ENCODE measurements around the gene TRA2B. TPM values are rescaled to one million over a fixed set of nuclear protein-coding genes. Genes with fewer than 3 reads are reported as not detected.

TRA2B gene
- total RNA-seq, 4 donors from 2014 or later: 162 to 237 (median 202) TPM

DNA sequence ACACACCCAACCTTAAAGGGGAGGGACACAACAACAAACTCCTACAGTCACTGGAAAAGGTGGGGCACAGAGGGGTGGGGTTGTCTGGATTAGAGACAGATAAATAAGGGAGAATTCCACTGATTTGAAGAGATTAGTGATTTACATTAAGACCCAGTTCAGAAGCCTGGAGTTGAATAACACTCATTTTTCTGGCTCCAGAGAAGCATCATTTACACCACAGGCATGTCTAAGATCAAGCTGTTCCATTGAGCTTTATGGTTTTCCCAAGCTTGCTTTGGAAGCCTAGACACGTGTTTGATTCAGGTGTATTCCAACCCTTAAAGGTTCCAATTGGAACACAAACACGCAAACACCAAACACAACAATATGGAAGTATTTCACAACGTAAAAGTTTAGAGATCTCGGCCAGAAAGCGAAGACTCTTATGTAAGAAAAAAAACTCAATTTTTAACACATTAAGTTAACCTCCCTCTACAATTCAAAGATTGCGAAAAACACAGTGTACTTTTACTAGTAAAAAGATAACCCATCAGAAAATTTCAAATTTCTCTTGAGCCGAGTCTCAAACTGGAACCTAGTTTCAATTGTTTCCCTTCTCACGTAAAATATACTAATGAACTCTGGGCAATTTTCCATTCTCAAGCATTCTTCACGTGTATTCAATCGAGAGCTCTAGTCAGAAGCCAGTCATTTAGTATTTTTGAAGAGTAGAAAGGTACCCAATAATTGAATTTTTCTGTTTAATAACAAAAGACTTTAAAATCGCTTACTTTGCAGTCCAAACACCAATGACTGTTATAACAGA lies 2.1 kb downstream of the TRA2B start:
- Histone ChIP-seq H3K27me3 (no peaks in the 10 kb centered on the region), H3K9me3 (no peaks in the 10 kb centered on the region), H3K27ac (peak overlapping the region; percentile 100), H3K4me1 (peaks cover 23 to 31% of the 10 kb centered on the region in 2 donors), H3K36me3 (no peaks in the 10 kb centered on the region), H3K4me3 (replicated peaks in 1 of 3) (peak overlapping the region; percentile 78 to 95 (median 95))
- 2 to 3% methylated on average over 11 of the region's 11 CpGs for WGBS, 2 donors
- TF ChIP-seq CTCF (IDR thresholded peaks at IDR 0.05) (no peak), POLR2A (IDR thresholded peaks at IDR 0.05) (no peak)
- intact Hi-C loops (cut with DNase I): loop anchor here (10.0 kb wide), 1 partner anchor 111 kb away; the partner anchor contains the start of gene IGF2BP2
- DNase-seq: no peak

DNA sequence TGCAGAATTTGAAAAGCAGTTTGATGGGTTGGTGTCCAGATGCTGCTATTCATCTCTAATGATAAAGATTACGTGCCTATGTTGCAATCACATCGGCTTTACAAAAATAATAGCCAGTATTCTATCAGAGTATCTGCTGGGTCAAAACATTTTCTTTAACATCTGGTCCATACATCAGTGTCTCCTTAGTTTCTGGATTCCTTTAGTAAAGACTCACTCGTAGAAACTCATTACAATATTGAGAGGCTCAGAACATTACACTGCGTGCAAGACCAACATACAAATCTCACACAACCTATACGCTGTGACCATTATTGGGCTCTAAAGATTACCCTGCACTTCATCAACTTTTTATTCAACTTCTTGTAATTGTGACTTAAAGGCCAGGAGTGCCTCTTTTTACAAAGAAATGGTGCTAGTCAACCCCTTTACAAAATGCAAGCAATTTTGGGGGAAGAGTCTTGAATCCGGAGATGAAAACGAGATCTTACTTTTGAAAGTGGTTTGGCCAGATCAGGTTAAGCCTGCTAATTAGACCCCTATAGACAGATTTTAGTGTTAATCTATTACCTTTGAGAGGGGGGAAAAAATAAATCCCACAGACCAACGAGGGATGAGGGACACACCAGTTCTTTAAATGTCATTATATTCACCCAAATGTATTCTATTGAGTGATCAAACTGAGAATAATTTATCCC lies 2.9 kb downstream of the TRA2B start:
- peak overlapping the region in 2 of 3 donors; percentile 95 for H3K4me3 ChIP-seq (replicated peaks in 1 of 3)
- no peak for DNase-seq
- no peaks in the 10 kb centered on the region for H3K9me3 ChIP-seq
- no peaks in the 10 kb centered on the region for H3K36me3 ChIP-seq
- WGBS, 2 donors: 2 to 4% methylated on average over 8 of the region's 8 CpGs
- H3K27me3 ChIP-seq: no peaks in the 10 kb centered on the region
- peak overlapping the region; percentile 100 for H3K27ac ChIP-seq
- intact Hi-C loops (cut with DNase I): loop anchor here (10.0 kb wide), 1 partner anchor 110 kb away; the partner anchor contains the start of gene IGF2BP2
- TF ChIP-seq CTCF (IDR thresholded peaks at IDR 0.05) (no peak), POLR2A (IDR thresholded peaks at IDR 0.05) (no peak)
- peaks cover 30 to 38% of the 10 kb centered on the region in 2 donors for H3K4me1 ChIP-seq

DNA sequence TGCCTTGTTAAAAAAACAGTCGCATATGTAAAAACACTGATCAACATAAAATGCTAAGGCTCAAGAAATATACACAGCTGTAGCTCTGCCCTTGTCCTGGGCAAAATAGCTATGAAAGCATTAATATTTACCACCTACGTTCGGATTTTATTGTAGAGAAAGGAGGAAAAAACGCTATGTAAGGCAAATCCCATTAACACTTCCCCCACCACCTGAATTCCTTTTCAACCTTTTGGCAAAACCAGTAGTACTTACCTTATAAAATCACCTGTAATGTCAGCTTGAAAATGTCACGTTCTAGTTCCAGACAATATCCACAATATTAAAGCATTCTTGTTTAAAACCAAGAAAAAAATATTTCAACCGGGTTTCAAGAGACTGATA lies 3.6 kb downstream of the TRA2B start:
- Histone ChIP-seq H3K36me3 (no peaks in the 10 kb centered on the region), H3K4me1 (peaks cover 38 to 46% of the 10 kb centered on the region in 2 donors), H3K27ac (peak overlapping the region; percentile 100), H3K27me3 (no peaks in the 10 kb centered on the region), H3K9me3 (no peaks in the 10 kb centered on the region), H3K4me3 (replicated peaks in 1 of 3) (peak overlapping the region in 1 of 3 donors; percentile 95)
- intact Hi-C loops (cut with DNase I): loop anchor here (10.0 kb wide), 1 partner anchor 109 kb away; the partner anchor contains the start of gene IGF2BP2
- WGBS, 2 donors: 1 to 2% methylated on average over 6 of the region's 6 CpGs
- TF ChIP-seq CTCF (IDR thresholded peaks at IDR 0.05) (no peak), POLR2A (IDR thresholded peaks at IDR 0.05) (no peak)
- no peak for DNase-seq

DNA sequence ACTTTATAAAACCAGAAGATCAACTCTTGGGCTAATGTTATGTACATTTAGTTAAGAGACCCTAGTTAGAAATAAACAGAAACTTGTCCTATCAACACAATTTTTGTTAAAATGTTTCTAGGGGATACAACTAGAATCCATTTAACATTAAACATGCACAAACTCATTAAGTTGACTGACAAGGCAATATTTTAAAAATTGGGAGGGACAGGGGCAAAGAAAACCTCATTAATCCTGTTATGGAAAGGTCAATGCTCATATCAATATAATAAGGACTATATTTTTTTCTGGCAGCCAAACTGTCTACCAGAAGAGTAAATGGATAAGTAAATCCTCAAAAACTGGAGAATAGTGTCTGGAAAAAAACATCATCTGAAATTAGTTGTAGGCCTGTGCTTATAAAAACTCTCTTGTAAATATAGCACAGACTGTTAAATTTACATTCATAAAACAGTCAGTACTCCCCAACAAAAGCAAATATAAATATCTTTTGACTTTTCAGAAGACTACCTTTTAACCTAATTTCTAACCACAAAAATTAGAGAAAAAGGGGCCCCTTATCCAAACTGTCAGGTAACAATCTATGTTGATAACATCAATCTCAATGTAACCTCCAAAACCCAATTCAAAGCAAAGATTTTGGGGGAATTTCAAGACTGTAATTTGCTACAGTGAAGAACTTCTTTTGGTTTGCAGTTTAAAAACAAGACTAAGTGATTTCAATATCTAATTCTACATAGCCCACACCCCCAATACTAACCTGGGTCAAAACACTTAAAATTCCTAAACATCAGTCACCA lies 4.2 kb downstream of the TRA2B start:
- Histone ChIP-seq H3K27me3 (no peaks in the 10 kb centered on the region), H3K36me3 (no peaks in the 10 kb centered on the region), H3K27ac (peak overlapping the region; percentile 17 to 100 (median 100)), H3K9me3 (no peaks in the 10 kb centered on the region), H3K4me3 (replicated peaks in 1 of 3) (no peak overlapping the region), H3K4me1 (peaks cover 44 to 52% of the 10 kb centered on the region in 2 donors)
- no peak for TF ChIP-seq CTCF (IDR thresholded peaks at IDR 0.05)
- TF ChIP-seq POLR2A (IDR thresholded peaks at IDR 0.05): no peak
- no peak for DNase-seq
- intact Hi-C loops (cut with DNase I): loop anchor here (10.0 kb wide), 1 partner anchor 109 kb away; the partner anchor contains the start of gene IGF2BP2

All from thyroid gland (tissue), 4 donors.